ENCODE data around the gene UTP14A.
A peak's percentile ranks its signal among the peaks of the same experiment; 100 is the strongest.
"Not testable (repeated sequence)": the region's sequence is repeated elsewhere in the genome, so short reads cannot be mapped to it uniquely, and the experiment has no call there.

UTP14A gene, protein sequence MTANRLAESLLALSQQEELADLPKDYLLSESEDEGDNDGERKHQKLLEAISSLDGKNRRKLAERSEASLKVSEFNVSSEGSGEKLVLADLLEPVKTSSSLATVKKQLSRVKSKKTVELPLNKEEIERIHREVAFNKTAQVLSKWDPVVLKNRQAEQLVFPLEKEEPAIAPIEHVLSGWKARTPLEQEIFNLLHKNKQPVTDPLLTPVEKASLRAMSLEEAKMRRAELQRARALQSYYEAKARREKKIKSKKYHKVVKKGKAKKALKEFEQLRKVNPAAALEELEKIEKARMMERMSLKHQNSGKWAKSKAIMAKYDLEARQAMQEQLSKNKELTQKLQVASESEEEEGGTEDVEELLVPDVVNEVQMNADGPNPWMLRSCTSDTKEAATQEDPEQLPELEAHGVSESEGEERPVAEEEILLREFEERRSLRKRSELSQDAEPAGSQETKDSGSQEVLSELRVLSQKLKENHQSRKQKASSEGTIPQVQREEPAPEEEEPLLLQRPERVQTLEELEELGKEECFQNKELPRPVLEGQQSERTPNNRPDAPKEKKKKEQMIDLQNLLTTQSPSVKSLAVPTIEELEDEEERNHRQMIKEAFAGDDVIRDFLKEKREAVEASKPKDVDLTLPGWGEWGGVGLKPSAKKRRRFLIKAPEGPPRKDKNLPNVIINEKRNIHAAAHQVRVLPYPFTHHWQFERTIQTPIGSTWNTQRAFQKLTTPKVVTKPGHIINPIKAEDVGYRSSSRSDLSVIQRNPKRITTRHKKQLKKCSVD
- total RNA-seq, result 18.6 to 24.9 (median 23.2) reads per million in 4 donors

GRCh38 chrX:129905787-129906580 lies at the start of gene UTP14A:
Gene UTP14A, plus strand, starts transcription at chrX:129906164. Its CDS starts 47 bp downstream, at chrX:129906211.
- DNase-seq, result peak; percentile 67 to 91 (median 71)

DNA sequence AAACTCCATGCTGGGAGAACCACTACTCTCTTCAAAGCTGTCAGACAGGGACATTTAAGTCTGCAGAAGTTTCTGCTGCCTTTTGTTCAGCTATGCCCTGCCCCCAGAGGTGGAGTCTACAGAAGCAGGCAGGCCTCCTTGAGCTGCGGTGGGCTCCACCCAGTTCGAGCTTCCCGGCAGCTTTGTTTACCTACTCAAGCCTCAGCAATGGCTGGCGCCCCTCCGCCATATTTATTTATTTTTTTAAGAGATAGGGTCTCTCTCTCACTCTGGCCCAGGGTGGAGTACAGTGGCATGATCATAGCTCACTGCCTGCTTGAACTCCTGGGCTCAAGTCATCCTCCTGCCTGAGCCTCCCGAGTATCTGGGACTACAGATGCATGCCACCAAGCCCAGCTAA lies 46.8 kb upstream of the UTP14A start:
- DNase-seq, result not testable (repeated sequence)

- not testable (repeated sequence) for DNase-seq
Observed at GRCh38 chrX:129866321-129866720, 39.6 kb upstream of the UTP14A start.

- DNase-seq, result no peak
Observed at GRCh38 chrX:129872524-129872923, 33.4 kb upstream of the UTP14A start.

DNA sequence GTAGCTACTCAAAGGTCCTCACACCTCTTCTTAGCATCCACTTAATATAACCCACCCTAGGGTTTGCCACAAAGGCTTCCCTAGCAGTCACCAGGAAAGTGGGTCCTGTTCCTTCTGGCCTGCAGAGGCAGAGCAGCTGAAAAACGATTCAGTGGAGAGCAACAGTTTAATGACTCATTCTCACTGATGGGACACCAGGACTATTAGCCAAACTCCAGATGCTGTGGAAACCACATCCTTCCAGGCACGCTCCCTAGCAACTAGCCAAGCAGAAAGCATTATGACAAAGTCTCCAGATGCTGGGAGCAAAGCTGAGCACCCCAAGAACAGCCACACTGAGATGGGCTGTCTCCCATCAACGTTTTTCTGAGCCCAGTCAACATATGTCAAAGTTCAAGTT lies 30.3 kb upstream of the UTP14A start:
- no peak for DNase-seq

GRCh38 chrX:129876771-129877305 lies 29.1 kb upstream of the UTP14A start:
- DNase-seq, result no peak

GRCh38 chrX:129877401-129877800 lies 28.6 kb upstream of the UTP14A start:
- DNase-seq, result no peak

GRCh38 chrX:129900054-129900453 lies 5.9 kb upstream of the UTP14A start:
- DNase-seq, result no peak

DNA sequence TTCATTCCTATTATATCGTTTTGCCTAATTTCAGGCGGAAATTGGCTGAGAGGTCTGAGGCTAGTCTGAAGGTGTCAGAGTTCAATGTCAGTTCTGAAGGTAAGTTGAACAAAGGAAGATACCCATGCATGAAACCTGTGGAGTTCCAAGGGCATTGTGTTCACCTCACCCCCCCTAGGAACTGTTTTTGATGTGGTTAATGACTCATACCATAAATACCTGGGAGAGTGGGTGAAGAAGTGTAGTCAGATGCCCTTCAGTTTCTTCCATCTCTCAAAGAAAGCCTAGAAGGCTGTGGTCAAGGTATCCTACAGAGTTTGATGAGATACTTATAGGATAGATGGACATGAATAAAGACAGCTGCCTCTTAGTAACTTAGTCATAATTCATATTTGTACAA lies 2.7 kb downstream of the UTP14A start:
- no peak for DNase-seq

DNA sequence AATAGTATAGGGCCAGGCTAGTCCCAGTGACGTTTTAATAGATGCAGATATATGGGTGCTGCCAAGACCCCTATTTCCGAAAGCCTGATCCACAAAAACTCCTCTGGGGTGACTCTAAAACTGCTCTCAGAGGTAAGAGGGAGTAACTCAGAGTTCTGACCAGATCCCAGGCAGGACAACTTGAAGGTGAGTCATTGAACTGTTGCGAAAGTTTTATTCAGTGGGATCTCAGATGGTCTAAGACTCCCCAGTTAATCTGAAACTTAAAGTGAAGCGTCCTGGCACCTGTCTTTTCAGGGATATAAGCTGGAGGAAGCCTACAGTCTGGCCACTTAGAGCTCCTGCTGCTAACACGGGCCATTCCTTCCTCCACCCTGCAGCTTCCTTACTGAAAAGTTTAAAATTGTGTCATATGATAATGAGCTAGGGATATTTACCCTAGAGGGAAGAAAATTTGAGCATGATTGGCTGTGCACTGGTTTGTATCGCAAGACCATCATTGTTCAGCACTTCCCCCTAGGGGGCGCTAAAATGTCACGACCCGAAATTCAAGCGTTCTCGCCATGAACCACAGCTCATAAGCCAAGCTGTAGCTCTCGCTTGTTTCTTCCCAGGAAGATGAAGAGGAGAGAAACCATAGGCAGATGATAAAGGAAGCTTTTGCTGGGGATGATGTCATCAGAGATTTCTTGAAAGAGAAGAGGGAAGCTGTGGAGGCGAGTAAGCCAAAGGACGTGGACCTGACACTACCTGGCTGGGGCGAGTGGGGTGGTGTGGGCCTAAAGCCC lies 19.5 kb downstream of the UTP14A start:
- DNase-seq, result peak; percentile 17 to 68 (median 51)

DNA sequence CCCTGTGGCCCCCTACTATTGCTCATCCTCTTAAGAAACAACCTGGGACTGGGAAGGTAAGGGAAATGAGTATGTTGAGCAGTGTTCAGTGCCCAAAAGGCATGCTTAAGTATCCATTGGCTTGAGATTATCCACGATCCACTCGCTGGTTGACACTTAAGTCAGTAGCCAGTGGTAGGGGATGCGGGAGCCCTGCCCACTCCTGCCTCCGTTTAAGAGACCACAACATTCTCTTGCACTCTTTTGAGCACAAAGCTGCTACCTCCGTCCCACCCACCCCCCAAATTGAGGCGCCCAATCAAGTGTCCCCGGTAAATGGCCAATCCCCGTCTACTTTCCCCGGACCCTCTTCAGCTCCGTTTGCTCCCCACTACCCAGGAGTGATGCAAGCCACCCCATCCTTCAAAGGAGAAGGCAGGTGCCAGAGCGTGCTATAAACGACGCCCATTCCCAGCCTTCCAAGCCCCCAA lies 25.0 kb downstream of the UTP14A start:
- no peak for DNase-seq

DNA sequence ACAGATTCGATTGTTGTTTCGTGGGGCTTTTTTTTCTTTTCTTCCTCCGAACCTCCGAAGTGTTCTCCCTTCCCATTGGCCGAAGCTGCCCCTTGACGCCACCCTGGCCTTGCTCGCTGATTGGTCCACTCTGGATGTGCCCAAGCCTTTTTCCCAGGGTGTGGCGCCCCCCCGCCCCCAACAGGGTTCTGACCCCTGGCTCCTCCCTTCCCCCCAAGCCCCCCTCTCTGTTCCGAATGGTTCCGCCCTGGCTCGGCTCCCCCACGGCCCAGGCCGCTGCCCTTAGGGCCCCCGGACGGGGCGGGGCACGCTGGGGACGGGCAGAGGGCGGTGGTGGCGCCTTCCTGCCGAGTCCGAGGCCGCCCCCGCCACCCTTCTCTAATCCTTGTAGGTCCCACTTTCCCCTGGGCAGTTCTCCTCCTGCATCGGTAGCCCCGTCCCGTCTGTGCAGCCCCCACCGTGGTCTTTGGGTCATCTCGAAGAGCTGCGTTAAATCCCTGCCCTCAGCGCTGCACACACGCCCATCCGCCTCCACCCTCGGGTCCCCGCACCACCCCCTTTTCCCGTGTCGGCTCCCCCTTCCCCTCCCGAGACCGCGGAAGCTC lies 25.5 kb downstream of the UTP14A start:
- peak; percentile 35 to 88 (median 43) for DNase-seq

GRCh38 chrX:129932016-129932820 lies 26.3 kb downstream of the UTP14A start:
- peak; percentile 69 to 90 (median 72) for DNase-seq

DNA sequence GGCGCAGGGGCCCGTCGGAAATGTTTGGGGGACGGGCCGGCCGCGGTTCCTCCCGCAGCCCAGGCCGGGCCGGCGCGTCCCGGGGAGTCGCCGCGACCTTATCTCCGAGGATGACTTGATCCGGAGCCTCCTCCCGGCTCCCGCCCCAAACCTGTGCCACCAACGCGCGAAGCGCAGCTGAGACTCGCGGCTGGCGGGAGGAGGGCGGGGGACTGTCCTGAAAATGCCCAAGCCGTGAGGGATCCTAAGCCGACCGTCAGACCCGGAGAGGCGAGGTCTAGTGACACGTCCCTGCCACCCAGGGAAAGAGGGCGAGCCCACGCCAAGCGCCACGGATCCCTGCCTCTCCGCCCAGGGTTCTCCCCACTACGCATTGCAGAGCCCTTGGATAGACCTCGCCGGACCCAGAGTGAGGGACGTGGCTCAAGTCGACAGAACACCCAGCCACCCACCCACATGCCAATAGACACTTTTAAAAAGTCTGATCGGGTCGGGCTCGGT lies 26.9 kb downstream of the UTP14A start:
- no peak for DNase-seq

DNA sequence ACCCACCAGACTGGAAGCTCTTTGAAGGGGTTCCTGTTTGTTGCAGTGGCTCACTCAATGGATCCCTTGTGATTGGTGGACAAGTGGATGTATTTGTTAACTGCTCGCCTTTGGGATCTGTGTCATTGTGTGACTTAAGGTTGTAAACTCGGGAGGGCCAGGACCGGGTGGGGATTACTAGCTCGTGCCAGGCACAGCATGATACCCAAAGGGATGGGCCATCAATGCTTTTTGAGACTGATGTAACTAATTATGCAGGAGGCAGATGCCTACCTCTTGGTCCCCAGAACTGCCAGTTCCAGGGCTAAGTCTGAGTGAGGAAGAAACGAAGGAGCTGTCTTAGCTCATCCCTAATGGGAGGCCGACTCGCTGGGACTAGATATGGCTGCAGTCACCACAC lies 27.7 kb downstream of the UTP14A start:
- DNase-seq, result no peak

GRCh38 chrX:129934461-129934860 lies 28.5 kb downstream of the UTP14A start:
- DNase-seq, result no peak

DNA sequence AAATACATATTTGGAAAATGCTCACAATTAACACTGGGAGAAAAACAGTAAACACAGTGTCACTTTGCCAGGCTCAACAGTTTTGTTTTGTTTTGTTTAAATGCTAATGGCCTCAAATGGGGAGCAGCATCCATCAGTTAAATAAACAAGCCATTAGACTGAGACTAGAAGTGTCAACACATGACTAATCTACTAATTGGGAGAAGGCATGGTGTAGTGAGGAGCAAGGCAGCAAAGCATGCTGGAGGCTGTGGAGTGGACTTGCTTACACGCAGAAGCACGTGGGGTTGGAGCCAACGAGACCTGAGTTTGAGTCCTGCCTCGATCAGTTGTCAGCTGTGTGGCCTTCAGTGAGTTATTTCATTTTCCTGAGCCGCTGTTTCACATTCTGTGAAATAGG lies 29.0 kb downstream of the UTP14A start:
- no peak for DNase-seq

DNA sequence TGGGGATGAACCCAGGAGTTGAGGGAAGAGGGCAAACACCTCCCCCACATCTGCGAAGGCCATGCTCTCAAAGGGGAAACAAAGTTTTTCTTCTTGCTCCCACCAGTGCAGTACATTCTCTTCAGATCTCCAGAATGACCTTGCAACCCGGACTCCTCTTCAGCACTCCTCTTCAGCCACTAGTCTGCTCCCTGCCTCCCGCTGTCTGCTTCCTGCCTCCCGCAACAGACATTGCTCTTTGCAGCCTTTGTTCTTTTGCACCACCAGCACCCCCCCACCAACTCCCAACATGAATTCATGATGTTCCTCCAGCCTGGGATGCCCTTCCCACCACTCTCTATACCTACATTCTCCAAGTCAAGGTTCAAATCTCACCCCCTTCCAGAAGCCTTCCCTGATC lies 32.1 kb downstream of the UTP14A start:
- no peak for DNase-seq

DNA sequence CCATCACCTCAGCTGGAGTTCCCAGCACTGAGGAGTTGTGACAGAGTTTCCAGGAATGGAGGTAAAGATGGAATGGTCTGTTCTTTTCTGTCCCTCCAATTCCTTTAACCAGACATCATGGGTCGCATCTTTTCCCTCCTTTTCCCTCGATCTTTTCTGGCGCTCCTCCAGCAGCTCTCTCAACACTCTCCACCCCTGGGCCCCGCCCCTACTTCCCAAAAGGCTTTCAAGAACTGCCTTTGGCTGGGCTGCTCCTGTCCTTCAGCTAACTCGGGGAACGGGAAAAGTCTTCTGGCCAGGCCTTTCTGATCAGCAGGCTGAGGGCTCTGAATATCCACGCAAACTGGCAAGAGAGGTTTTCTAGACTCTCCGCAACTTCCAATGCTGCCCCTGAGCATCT lies 34.0 kb downstream of the UTP14A start:
- no peak for DNase-seq

DNA sequence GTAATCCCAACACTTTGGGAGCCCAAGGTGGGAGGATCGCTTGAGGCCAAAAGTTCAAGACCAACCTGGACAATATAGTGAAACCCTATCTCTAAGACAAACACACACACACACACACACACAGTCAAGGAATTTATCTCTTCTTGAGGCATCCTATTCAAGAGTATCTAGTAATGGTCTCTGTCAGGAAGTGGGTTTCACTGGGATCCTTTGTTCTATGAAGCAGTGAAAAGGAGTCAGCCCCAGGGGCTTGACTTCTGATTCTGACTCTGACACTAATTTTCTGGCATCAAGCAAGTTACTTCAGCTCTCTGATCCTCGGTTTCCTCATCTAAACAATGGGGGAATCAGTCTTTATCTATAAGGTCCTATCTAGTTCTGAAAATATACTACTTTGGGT lies 34.8 kb downstream of the UTP14A start:
- no peak for DNase-seq
